Mammary epithelial cell (primary cell): Measurements from ENCODE around the gene FMNL1.

Experiments
- EZH2 ChIP-seq: IDR thresholded peaks from 2 replicates; pipeline ENCODE4 v1.6.1; 2012; ENCODE audit warnings: low read length, inconsistent platforms, borderline replicate concordance
- TF ChIP-seq, protein P1 (sequence below), 2 donors: IDR thresholded peaks in 1 of 2; conservative IDR thresholded peaks in 1 of 2; 2 replicates each; pipeline ENCODE4 v1.5.1; 2011 to 2012; ENCODE audit warnings: inconsistent platforms in 2 of 2, low read length in 2 of 2, mild to moderate bottlenecking in 2 of 2, control low read depth in 1 of 2, low read depth in 1 of 2; ENCODE audit not compliant: insufficient read depth in 1 of 2; ENCODE audit errors: extremely low read depth in 1 of 2

DNA sequence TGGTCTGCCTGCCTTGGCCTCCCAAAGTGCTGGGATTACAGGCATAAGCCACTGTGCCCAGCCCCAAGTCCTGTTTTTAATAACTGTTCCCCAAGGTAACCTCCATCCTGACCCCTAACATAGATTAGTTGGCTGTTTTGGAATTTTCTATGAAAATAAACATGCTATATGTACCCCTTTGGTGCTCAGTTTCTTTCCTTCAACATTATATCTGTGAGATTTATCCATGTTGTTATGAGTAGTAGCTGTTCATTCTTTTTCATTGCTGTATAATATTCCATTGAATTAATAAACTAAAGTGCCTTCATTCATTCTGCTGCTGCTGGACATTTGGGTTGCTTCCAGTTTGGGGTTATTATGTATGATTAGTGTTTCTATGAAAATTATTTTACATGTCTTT lies 26.3 kb upstream of the FMNL1 start:
- TF ChIP-seq, protein P1, sequence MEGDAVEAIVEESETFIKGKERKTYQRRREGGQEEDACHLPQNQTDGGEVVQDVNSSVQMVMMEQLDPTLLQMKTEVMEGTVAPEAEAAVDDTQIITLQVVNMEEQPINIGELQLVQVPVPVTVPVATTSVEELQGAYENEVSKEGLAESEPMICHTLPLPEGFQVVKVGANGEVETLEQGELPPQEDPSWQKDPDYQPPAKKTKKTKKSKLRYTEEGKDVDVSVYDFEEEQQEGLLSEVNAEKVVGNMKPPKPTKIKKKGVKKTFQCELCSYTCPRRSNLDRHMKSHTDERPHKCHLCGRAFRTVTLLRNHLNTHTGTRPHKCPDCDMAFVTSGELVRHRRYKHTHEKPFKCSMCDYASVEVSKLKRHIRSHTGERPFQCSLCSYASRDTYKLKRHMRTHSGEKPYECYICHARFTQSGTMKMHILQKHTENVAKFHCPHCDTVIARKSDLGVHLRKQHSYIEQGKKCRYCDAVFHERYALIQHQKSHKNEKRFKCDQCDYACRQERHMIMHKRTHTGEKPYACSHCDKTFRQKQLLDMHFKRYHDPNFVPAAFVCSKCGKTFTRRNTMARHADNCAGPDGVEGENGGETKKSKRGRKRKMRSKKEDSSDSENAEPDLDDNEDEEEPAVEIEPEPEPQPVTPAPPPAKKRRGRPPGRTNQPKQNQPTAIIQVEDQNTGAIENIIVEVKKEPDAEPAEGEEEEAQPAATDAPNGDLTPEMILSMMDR (conservative IDR thresholded peaks at IDR 0.05 in 1 of 2, IDR thresholded peaks at IDR 0.05 in 1 of 2; ENCODE audit: extremely low read depth in 1 of 2, insufficient read depth in 1 of 2, low read depth in 1 of 2, low read length in 2 of 2): no peak
- TF ChIP-seq EZH2: no peak
